Activated CD4-positive, alpha-beta T cell treated with anti-CD3 and anti-CD28 coated beads for 36 hours (primary cell): ENCODE measurements around the gene NRP1. TPM values are rescaled to one million over a fixed set of nuclear protein-coding genes. Genes with fewer than 3 reads are reported as not detected.

ENCODE experiments used
- ATAC-seq: fragments of 200-7000 bp; cut with Tn5 transposase; one replicate; pipeline ENCODE4 v1.10.0; 2021; ENCODE audit warnings: mild to moderate bottlenecking, moderate library complexity
- CTCF ChIA-PET: fragments of 350-600 bp; sonication (Branson Sonifier 250); formaldehyde crosslinking; loops from one replicate; lab custom pipeline; 2021; ENCODE audit warnings: antibody characterized with exemption; lab: Charles Lee
- POLR2A ChIA-PET: fragments of 350-600 bp; sonication (Branson Sonifier 250); formaldehyde crosslinking; loops from one replicate; lab custom pipeline; 2021; ENCODE audit warnings: antibody characterized with exemption, inconsistent platforms; lab: Charles Lee
- DNase-seq: peaks from one replicate; pipeline ENCODE4 v3.0.0-alpha.2; 2020
- H3K27ac Mint-ChIP-seq: one replicate; pipeline ENCODE4 v1.8.0; 2021; ENCODE audit warnings: mixed read lengths
- H3K27me3 Mint-ChIP-seq: one replicate; pipeline ENCODE4 v1.8.0; 2021; ENCODE audit warnings: mixed read lengths
- H3K36me3 Mint-ChIP-seq: one replicate; pipeline ENCODE4 v1.8.0; 2021; ENCODE audit warnings: low read depth, mixed read lengths
- H3K4me1 Mint-ChIP-seq: one replicate; pipeline ENCODE4 v1.8.0; 2021; ENCODE audit warnings: mixed read lengths
- H3K4me3 Mint-ChIP-seq: one replicate; pipeline ENCODE4 v1.8.0; 2021; ENCODE audit warnings: mild to moderate bottlenecking, moderate library complexity, mixed read lengths
- H3K9me3 Mint-ChIP-seq: one replicate; pipeline ENCODE4 v1.8.0; 2021; ENCODE audit warnings: low read depth, mixed read lengths
- intact Hi-C, 2 experiments: fragments of 100-400 bp; cut with DNase I in 1 of 2; cut with micrococcal nuclease in 1 of 2; formaldehyde crosslinking; loops; one replicate each; pipeline versions ENCODE4 v1.14.2 to v1.15.1; 2022 to 2024; cut with DNase I, micrococcal nuclease
- total RNA-seq, 2 experiments: library from RNA; stranded (reverse); gene quantifications; one replicate each; pipeline ENCODE4 v1.2.3, GENCODE V29; 2021

The NRP1 gene
- total RNA-seq, 2 experiments from 2014 or later, result 0.21 to 0.44 TPM

- DNase-seq (no peak), ATAC-seq (no peak)
- no peak overlapping the region for H3K27ac Mint-ChIP-seq
- H3K9me3 Mint-ChIP-seq, result no peaks in the 10 kb centered on the region
- ChIA-PET CTCF (interaction anchor here (1.3 to 2.5 kb wide), 4 partner anchors 49 to 1446 kb away, joined by 4 to 23 read pairs (median 16); partner anchors contain the start of gene NRP1), POLR2A (no interaction called here)
- intact Hi-C loops, result loop anchor here in 1 of 2 experiments (2.0 to 5.0 kb wide), 2 partner anchors 141 to 1445 kb away; no protein-coding TSS in a partner anchor
- peaks cover 22% of the 10 kb centered on the region for H3K27me3 Mint-ChIP-seq
- no peaks in the 10 kb centered on the region for H3K4me1 Mint-ChIP-seq
- H3K4me3 Mint-ChIP-seq, result no peak overlapping the region
- H3K36me3 Mint-ChIP-seq, result no peaks in the 10 kb centered on the region
Measured at GRCh38 chr10:33192190-33192589, 142.3 kb downstream of the NRP1 start.

GRCh38 chr10:33190406-33190805, 144.1 kb downstream of the NRP1 start:
- intact Hi-C loops, result loop anchor here in 1 of 2 experiments (5.0 kb wide), 1 partner anchor 1447 kb away; no protein-coding TSS in a partner anchor
- H3K36me3 Mint-ChIP-seq, result no peaks in the 10 kb centered on the region
- H3K27ac Mint-ChIP-seq, result no peak overlapping the region
- ChIA-PET CTCF (no interaction called here), POLR2A (no interaction called here)
- no peak for ATAC-seq
- H3K9me3 Mint-ChIP-seq, result no peaks in the 10 kb centered on the region
- no peak for DNase-seq
- peaks cover 14% of the 10 kb centered on the region for H3K27me3 Mint-ChIP-seq
- H3K4me1 Mint-ChIP-seq, result no peaks in the 10 kb centered on the region
- H3K4me3 Mint-ChIP-seq, result no peak overlapping the region

- Mint-ChIP-seq H3K4me3 (no peak overlapping the region), H3K36me3 (no peaks in the 10 kb centered on the region), H3K27me3 (peaks cover 14% of the 10 kb centered on the region), H3K4me1 (no peaks in the 10 kb centered on the region), H3K9me3 (no peaks in the 10 kb centered on the region), H3K27ac (no peak overlapping the region)
- intact Hi-C loops, result loop anchor here in 1 of 2 experiments (5.0 kb wide), 1 partner anchor 1447 kb away; no protein-coding TSS in a partner anchor
- DNase-seq, result no peak
- no peak for ATAC-seq
- CTCF ChIA-PET, result interaction anchor here (1.0 to 1.1 kb wide), 2 partner anchors 106 to 1448 kb away, joined by 3 read pairs; no protein-coding TSS in a partner anchor
- POLR2A ChIA-PET, result no interaction called here
Measured at GRCh38 chr10:33189808-33190207, 144.7 kb downstream of the NRP1 start.

- ATAC-seq, result no peak
- H3K4me1 Mint-ChIP-seq, result no peaks in the 10 kb centered on the region
- no peak overlapping the region for H3K27ac Mint-ChIP-seq
- DNase-seq, result no peak
- POLR2A ChIA-PET, result no interaction called here
- CTCF ChIA-PET, result interaction anchor here (1.0 to 1.1 kb wide), 2 partner anchors 105 to 1449 kb away, joined by 3 read pairs; no protein-coding TSS in a partner anchor
- H3K4me3 Mint-ChIP-seq, result no peak overlapping the region
- H3K9me3 Mint-ChIP-seq, result no peaks in the 10 kb centered on the region
- H3K36me3 Mint-ChIP-seq, result no peaks in the 10 kb centered on the region
- H3K27me3 Mint-ChIP-seq, result peaks cover 10% of the 10 kb centered on the region
- intact Hi-C loops, result no loop called here
Measured at GRCh38 chr10:33189363-33189762, 145.1 kb downstream of the NRP1 start.

- Mint-ChIP-seq H3K36me3 (no peaks in the 10 kb centered on the region), H3K4me1 (no peaks in the 10 kb centered on the region), H3K4me3 (no peak overlapping the region), H3K9me3 (no peaks in the 10 kb centered on the region), H3K27me3 (peaks cover 10% of the 10 kb centered on the region), H3K27ac (no peak overlapping the region)
- CTCF ChIA-PET, result no interaction called here
- POLR2A ChIA-PET, result no interaction called here
- no peak for ATAC-seq
- DNase-seq, result no peak
- intact Hi-C loops, result no loop called here
Measured at GRCh38 chr10:33187427-33187999, 147.0 kb downstream of the NRP1 start.

GRCh38 chr10:33186150-33186549, 148.3 kb downstream of the NRP1 start:
- no peaks in the 10 kb centered on the region for H3K9me3 Mint-ChIP-seq
- ATAC-seq (no peak), DNase-seq (no peak)
- H3K27me3 Mint-ChIP-seq, result peaks cover 7% of the 10 kb centered on the region
- ChIA-PET POLR2A (no interaction called here), CTCF (interaction anchor here (0.7 kb wide), 1 partner anchor 43 kb away, joined by 5 read pairs; no protein-coding TSS in a partner anchor)
- H3K4me1 Mint-ChIP-seq, result no peaks in the 10 kb centered on the region
- no peak overlapping the region for H3K27ac Mint-ChIP-seq
- no peaks in the 10 kb centered on the region for H3K36me3 Mint-ChIP-seq
- H3K4me3 Mint-ChIP-seq, result no peak overlapping the region
- intact Hi-C loops, result no loop called here

GRCh38 chr10:33183655-33184054, 150.8 kb downstream of the NRP1 start:
- CTCF ChIA-PET, result interaction anchor here (1.1 kb wide), 1 partner anchor 10 kb away, joined by 5 read pairs; no protein-coding TSS in a partner anchor
- DNase-seq (no peak), ATAC-seq (no peak)
- Mint-ChIP-seq H3K27me3 (peaks cover 7% of the 10 kb centered on the region), H3K4me3 (no peak overlapping the region), H3K36me3 (no peaks in the 10 kb centered on the region), H3K27ac (no peak overlapping the region), H3K4me1 (peaks cover 7% of the 10 kb centered on the region), H3K9me3 (no peaks in the 10 kb centered on the region)
- POLR2A ChIA-PET, result no interaction called here
- intact Hi-C loops, result no loop called here

GRCh38 chr10:33180921-33181320, 153.5 kb downstream of the NRP1 start:
- ChIA-PET POLR2A (no interaction called here), CTCF (no interaction called here)
- DNase-seq, result no peak
- Mint-ChIP-seq H3K4me1 (peaks cover 7% of the 10 kb centered on the region), H3K4me3 (no peak overlapping the region), H3K9me3 (no peaks in the 10 kb centered on the region), H3K36me3 (no peaks in the 10 kb centered on the region), H3K27ac (no peak overlapping the region), H3K27me3 (peaks cover 11% of the 10 kb centered on the region)
- ATAC-seq, result no peak
- intact Hi-C loops, result no loop called here

GRCh38 chr10:33180390-33180789, 154.1 kb downstream of the NRP1 start:
- ChIA-PET POLR2A (no interaction called here), CTCF (interaction anchor here (1.0 kb wide), 1 partner anchor 13 kb away, joined by 3 read pairs; no protein-coding TSS in a partner anchor)
- no peaks in the 10 kb centered on the region for H3K36me3 Mint-ChIP-seq
- peaks cover 7% of the 10 kb centered on the region for H3K4me1 Mint-ChIP-seq
- ATAC-seq (peak; percentile 65), DNase-seq (peak; percentile 24)
- no peak overlapping the region for H3K4me3 Mint-ChIP-seq
- H3K27ac Mint-ChIP-seq, result no peak overlapping the region
- no peaks in the 10 kb centered on the region for H3K9me3 Mint-ChIP-seq
- peaks cover 12% of the 10 kb centered on the region for H3K27me3 Mint-ChIP-seq
- intact Hi-C loops, result no loop called here

GRCh38 chr10:33179067-33179466, 155.4 kb downstream of the NRP1 start:
- Mint-ChIP-seq H3K9me3 (no peaks in the 10 kb centered on the region), H3K27ac (no peak overlapping the region), H3K4me1 (peaks cover 7% of the 10 kb centered on the region), H3K27me3 (peaks cover 12% of the 10 kb centered on the region), H3K4me3 (no peak overlapping the region), H3K36me3 (no peaks in the 10 kb centered on the region)
- ATAC-seq (no peak), DNase-seq (no peak)
- intact Hi-C loops, result no loop called here
- CTCF ChIA-PET, result interaction anchor here (1.0 kb wide), 1 partner anchor 14 kb away, joined by 3 read pairs; no protein-coding TSS in a partner anchor
- POLR2A ChIA-PET, result no interaction called here

GRCh38 chr10:33178026-33178755, 156.3 kb downstream of the NRP1 start:
- ChIA-PET CTCF (no interaction called here), POLR2A (no interaction called here)
- intact Hi-C loops, result no loop called here
- Mint-ChIP-seq H3K36me3 (no peaks in the 10 kb centered on the region), H3K4me1 (peaks cover 7% of the 10 kb centered on the region), H3K4me3 (no peak overlapping the region), H3K27ac (no peak overlapping the region), H3K27me3 (peaks cover 12% of the 10 kb centered on the region), H3K9me3 (no peaks in the 10 kb centered on the region)
- ATAC-seq, result no peak
- no peak for DNase-seq
